NCI-H1092 (cell line): Measurements from ENCODE around the gene CTSW.

Experiments
- DNase-seq: peaks from one replicate; lab custom pipeline; 2025; lab: John Stamatoyannopoulos, UW

The CTSW gene

DNA sequence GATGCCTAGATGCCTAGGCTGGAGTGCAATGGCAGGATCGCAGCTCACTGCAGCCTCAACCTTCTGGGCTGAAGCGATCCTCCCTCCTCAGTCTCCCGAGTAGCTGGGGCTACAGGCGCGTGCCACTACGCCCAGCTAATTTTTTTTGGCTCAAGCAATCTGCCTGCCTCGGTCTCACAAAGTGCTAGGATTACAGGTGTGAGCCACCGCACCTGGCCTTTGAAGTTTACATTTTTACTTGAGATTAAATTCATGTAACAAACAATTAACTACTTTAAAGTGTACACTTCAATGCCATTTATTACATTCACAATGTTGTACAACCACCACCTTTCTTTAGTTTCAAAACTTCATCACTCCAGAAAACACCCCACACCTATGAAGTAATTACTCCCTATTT is 24.1 kb downstream of the CTSW start:
- DNase-seq = no peak

DNA sequence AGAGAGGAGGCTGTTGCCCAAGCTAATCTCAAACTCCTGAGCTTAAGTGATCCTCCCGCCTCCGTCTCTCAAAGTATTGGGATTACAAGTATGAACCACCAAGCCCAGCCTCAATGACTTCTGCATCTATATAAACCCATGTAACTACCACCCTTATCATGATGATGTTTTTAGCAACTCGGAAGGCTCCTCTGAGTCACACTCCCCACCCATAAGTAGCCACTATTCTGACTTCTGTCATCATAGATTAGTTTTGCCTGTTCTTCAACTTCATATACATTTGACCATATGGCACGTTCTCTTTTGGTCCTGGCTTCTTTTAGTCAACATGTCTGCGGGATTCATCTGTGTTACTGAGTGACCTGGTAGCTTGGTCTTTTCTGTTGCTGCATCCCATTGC is 27.0 kb downstream of the CTSW start:
- DNase-seq = no peak

DNA sequence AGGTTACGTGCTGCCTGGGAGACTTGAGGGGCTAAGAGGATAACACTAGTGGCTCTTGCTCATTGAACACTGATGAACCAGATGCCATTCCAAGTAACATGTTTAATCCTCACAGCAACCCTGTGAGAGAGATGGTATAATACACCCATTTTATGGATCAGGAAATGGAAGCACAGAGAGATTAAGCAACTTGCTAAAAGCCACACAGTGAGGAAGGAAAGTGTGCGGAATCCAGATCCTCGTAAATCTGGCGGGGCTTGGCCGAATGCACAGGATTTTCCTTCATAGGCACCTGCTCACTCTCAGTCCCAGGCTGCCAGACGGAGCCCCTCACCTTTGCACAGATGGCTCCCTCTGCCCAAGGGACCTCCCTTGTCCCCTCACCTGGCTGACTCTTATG is 28.2 kb downstream of the CTSW start:
- DNase-seq = no peak

DNA sequence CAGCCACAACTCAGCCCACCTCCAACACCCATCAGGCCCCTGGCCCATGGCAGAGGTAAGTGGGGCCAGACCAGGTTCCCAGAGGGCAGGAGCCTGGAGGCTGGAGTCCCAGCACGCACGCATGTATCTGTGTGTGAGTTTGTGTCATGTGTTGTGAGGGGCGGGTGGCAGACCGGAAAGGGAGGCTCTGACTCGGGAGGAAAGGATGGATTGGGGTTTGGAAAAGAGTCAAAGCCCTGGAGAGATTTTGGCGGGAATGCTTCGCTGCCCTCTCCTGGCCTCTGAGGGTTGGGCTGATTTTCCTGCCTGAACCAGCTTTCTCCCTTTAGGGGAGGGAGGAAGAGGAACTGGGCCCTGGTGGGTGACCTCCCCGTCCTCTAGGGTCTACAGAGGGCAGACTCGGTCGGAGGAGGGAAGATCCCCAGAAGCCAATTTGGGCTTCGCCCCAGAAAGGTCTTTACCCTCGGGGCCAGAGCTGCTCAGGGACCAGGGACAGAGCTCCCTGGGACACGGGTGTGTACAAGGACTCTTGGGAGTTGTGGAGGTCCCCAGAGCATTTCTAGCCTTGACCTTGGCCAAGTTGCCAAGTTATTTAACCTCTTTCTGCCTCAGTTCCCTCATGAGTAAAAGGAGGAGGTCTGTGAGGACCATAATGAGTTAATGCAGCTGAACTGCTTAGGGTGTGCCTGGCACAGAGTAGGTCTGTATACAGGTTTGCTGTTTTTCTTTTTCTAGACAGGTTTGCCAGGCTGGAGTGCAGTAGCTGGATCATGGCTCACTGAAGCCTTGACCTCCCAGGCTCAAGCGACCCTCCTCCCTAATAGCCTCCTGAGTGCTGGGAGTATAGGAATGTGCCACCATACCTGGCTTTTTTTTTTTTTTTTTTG is 32.3 kb downstream of the CTSW start:
- peak; percentile 36 for DNase-seq

DNA sequence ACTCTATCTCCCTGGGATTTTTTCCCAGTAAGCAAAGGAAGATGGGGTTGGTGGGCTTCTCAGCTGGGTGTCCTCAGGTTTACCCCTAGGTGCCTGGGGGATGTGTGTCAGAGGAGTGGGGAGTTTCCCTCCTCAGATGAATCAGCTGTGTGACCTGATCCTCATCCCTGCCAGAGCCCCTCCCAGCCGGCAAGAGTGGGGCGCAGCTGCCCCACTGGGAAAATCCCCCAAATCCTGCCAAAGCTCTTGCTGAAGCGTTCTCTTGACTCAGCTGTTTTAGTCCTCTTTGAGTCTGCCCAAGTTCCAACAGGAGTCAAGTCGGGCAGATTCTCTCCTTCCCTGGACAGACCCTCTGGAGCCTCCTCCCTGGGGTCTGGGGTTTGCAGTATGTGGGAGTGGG is 33.2 kb downstream of the CTSW start:
- DNase-seq = no peak

DNA sequence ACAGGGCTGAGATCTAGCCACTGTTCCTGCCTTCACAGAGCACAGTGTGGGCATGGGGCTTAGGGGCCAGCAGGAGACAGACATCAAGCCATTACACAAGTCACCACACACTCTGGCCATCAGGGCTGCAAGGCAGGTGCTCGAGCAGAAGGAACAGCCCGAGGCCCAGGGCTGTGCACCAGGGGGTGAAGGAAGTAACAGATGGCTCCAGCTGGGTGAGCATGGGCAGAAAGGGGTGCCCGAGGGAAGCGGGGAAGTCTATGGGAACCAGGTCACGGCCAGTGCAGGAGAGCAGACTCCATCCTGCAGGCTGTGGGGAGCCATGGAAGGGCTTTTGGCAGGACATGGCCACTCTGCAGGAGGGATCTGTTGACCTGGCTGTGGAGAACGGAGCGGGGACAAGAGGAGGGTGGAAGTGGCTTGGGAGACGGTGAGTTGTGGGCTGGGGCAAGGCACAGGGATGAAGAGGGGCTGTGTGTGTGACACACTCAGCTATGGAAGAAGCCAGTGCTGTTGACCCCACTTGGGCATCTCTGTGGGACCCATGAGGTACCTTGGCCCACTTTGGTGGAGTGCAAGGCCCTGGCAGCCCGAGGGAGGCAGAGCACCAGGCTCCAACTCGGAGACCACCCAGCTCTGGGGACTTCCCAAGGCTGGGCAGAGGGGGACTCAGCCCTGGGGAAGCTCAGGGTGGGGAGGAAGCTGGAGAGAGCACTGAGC is 35.6 kb downstream of the CTSW start:
- no peak for DNase-seq

DNA sequence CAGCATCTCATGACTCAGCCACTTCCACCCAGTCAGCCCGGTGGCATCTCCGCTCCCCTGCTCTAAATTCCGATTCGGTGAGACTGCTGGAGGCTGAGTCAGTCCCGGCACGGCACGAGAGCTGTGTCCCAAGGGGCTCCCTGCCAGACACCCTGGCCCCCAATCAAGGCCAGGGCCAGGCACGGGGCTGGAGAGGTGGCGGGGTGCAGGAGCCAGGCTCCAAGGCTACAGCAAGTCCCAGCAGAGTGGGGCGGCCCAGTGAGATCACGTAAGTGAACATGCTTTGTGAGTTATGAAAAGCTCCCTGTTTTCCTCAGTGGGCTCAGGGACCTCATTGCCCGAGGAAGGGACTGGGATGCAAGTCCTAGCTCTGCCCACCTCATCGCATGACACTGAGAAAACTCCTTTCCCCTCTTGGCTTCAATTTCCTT is 36.2 kb downstream of the CTSW start:
- DNase-seq = no peak

DNA sequence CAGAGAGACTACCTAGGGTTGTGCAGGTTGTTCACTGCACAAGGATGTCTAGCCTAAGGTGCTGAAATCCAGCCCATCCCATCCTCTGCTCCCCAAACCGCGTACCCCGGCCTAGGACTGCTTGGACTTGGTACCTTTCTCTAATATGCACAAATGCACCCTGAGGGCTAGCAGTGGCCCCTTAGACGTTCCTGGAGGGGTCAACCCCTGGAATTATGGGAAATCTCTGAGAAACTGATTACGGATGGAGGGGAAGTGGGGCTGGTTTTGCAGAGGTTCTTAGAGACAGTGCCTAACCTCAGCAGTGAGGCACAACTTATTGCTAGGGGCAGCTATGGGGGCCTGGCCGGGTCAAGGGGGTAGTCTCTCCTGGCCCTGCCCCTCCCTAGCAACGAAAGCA is 36.8 kb downstream of the CTSW start:
- no peak for DNase-seq

DNA sequence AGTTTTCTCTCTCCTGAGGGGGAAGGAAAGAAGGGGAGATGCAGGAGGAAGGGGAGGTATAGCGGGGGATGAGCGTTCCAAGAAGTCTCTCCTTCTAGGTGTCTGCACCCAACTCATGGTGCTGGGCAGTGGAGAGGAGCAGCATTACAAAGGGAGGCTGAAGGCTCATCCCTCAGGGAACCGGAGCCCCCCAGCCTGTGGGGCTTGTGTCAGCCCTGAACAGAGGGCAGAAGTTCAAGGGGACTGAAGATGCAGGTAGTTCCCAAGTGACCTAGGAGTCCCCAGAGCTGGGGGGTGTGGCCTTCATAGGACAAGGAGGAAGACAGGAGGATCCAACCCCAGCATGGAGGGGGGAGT is 37.4 kb downstream of the CTSW start:
- DNase-seq = no peak

DNA sequence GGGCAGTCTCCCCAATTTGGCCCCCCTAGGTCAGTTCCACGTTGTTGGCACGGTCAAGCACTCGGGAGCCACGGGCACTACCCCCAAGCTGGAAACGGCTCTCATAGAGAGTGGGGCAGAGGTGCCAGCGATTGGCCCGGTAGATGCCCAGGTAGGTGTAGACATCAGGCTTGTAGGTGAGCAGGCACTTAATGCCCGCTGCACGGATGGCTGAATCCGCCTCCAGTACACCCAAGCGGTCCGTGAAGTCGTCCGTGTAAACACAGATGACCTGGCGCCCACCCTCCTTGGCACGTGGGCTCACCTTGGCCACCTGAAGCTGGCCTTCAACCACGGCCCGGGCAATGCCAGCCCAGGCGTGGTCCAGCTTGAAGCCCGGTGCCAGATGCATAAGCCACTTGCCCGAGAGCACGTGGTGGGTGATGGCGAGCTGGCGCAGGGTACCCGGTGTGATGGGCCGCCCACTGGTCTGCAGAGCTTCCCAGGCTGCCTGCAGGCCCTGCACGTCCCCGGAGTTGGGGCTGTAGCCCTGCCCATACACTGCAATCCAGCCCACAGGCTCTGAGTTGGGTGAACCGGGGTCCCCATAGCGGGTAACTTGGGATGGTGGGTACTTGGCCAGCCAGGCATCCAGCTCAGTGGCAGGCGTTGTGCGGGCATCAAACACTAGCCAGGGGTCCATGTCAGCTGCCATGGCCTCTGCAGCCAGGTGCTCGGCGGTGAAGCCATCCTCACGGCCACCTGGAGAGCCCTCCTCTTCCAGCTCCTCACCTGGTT is 38.0 kb downstream of the CTSW start:
- DNase-seq = no peak

DNA sequence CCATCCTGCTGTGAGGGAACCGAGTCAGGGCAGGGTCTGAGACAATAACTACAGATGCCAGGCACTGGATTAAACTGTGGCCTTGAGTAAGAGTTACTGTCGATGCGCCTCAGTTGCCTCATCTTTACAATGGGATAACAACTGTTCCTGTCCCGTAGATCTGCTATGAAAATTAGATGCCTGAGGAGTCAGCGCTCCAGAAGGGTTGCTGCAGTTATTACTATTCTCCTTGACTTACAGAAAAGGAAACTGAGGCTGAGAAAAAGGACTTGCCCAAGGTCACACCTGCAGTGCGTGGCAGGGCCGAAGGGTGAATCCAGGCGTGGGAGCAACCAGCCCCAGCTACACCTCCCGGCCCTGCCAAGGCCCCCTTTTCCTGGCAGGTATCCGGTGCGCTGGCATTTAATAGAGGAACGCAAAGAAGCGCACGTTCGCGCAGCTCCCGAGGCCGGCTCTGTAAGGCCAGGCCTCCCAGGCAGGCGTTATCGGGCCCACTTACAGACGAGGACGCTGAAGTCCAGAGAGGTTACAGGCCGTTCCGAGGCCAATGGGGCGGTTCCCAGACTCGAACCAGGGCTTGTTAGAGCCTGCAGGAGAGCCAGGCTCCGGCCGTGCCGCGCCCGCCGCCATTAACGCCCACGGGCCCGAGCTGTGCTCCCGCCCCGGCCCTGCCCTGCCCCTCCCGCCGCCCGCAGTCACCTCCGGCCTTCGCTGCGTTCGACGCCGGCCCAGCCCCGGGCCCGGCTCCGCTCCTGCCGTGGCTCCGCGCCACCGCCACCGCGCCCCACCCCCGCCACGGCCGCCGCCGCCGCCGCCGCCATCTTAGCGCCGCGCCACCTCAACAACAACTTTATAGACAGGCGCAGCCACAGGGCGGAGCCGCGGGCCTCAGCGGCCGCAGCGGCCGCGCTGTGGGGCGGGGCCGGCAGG is 38.8 kb downstream of the CTSW start, which contains the start of gene C11orf68:
Gene C11orf68, minus strand, starts transcription at position 852 of the 930 bp plus-strand sequence. Its CDS starts 31 bp downstream, at position 821.
- DNase-seq = peak; percentile 40

DNA sequence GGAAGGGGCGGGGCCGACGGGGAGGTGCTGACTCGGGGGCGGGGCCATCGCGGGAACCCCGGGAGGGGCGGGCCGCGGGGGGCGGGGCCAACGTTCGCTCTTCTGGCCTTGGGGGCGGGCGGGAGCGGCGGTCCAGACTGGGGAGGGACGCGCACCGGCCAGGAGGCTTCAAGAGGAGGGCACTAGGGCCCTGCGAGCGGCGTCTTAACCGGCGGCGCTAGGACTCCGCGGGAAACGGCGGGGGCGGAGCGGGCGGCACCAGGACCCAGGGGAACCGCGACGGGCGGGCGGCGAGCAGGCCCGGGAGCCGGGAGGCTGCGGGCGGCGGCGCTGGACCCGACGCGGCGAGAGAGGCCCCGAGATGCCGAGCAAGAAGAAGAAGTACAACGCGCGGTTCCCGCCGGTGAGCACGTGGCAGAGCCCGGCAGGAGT is 39.5 kb downstream of the CTSW start, which contains the start of gene DRAP1:
Gene DRAP1, plus strand, starts transcription at position 286 of the 432 bp plus-strand sequence. Its CDS starts 76 bp downstream, at position 362.
- DNase-seq = peak; percentile 98

DNA sequence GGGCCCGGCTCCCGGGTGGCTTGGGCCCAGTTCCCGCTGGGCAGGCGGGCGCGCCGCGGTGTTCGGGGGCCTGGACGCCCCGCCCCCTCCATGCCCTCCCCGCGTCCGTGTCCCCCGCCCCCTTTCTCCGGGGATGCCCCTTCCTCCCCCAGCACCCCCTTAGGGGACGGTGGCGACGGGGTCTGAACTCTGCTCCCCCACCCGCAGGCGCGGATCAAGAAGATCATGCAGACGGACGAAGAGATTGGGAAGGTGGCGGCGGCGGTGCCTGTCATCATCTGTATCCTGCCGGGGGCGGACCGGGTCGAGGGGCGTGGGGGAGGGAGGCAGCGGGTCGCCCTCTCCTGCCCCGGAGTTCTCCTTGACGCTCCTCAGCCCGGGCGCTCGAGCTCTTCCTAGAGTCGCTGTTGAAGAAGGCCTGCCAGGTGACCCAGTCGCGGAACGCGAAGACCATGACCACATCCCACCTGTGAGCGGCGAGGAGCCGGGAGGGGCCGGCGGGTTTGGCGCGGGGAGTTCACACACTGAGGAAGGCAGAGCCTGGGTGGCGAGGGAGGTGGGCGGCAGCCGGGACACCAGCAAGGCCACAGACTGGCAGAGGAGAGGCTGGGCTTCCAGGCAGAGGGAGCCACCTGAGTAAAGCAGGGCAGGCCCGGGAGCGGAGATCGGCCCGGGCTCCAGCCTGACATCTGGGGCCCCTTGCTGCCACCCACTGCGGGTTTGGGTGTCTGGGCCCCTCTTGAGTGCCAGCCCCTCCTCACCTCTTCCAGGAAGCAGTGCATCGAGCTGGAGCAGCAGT is 40.1 kb downstream of the CTSW start:
- no peak for DNase-seq

DNA sequence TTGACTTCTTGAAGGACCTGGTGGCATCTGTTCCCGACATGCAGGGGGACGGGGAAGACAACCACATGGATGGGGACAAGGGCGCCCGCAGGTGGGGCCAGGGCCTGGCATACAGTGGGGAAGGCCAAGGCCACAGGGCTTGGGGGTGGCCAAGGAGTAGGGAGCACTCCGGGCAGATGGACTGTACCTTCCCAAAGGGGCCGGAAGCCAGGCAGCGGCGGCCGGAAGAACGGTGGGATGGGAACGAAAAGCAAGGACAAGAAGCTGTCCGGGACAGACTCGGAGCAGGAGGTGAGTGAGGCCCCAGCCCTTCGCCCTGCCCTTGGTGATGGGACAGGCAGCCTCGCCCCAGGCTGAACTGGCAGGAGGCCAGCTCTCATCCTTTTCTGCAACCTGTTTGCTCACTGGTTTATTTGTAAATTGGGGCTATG is 40.8 kb downstream of the CTSW start:
- DNase-seq = no peak

DNA sequence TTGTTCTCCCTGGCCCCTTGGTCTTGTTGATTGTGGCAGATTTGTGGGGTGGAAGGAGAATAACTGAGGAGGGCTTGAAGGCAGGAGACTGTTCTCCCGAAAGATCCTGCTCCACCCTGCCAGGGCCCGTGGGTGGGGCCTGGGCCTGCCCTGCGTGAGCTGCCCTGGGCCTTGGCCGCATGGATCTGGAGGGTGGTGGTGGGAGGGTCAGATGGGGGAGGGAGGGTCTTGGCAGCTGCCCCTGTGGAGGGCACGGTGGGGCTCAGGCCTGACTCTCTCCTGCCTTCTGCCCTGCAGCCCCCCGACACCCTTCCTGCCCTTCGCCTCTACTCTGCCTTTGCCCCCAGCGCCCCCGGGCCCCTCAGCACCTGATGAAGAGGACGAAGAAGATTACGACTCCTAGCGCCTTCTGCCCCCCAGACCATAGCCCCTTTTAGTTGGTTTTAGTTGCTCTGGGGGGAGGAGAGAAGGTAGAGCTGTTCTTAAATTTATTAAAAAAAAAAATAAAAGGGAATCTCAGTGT is 41.5 kb downstream of the CTSW start:
- DNase-seq = no peak

DNA sequence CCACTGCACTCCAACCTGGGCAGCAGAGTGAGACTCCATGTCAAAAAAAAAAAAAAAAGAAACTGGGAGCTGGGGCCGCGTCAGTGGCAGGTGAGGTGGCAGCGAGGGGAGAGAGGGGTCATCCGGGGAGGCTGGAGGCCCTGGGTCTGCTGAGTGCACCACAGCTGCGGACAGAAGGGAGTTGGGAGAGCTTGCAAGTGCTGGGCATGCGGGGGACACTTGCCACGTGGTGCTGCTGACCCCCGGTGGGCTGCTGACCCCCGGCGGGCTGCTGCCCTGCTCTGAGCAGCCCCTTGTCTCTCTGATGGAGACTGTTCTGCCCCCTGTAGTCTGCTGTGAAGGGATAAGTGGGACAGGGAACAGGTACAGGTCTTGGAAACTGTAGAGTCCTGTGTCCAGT is 42.2 kb downstream of the CTSW start:
- DNase-seq = no peak

DNA sequence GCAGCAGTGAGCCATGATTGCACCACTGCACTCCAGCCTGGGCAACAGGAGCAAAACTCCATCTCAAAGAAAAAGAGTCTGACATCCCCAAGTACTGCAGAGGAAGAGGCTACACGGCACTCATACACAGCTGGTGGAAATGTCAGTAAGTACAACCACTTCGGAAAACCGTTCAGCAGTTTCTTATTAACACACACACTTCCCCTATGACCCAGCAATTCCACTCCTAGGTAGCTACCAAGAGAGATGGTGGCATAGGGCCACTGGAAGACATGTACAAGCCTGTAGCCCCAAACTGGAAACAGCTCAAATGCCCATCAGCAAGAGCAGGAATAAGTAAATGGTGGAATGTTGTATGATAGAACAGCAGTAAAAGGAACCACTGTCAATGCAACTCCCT is 42.9 kb downstream of the CTSW start:
- no peak for DNase-seq

DNA sequence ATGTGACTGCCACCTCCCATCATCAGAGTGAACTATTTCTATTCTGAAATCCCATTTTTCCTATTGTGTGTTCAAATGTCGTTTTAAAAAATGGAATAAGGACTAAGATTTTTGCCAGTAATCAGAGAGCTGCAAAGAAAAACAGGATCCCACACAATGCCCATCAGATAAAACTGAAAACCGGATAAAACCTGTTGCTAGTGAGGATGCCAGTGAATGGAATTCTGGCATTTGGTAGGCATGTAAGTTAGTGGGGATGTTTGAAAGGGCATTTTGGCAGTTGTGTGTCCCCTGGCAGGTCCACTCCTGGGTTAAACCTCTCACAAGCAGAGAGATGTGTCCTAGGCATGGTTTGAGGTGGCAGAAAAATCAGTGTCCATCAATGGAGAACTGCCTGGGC is 45.8 kb downstream of the CTSW start:
- no peak for DNase-seq

DNA sequence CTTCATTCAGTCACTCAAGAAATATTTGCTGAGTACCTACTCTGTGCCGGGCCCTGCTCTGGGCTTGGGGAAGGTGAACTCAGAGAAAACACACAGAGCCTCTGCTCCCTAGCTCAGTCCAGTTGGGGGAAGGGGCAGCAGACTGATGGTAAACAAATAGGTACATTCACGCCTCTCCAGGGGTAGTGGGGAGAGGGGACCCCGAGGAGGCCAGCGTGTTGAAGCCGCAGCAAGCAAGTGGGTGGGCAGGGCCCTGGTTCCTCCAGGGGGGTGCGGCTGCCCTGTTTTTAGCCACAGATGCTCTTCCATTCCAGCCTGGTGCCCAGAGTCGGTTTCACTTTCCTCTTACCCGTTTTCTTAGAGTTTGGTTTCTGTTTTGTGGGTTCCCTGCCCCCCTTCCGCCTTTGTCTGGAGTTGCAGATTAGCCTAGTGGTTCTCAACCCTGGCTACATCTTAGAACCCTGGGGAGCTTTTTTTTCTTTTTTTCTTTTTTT is 48.3 kb downstream of the CTSW start:
- DNase-seq = no peak

DNA sequence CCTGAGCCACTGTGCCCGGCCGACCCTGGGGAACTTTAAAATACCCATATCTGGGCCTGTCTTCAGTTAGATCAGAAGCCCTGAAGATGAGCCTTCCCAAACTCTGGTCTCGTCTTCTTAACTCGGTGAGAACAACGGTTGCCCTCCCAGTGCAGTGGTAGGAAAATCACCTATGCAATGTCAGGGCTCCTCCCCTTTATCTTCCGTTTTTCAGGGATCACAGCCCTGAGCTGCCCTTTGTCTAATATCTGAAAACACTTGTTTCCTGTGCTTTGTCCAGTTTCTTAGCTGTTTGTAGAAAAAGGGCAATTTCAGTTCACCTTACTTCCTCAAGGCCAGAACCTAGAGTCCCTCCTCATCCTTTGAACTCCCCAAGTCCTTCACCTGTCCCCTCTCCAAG is 49.0 kb downstream of the CTSW start:
- no peak for DNase-seq
